Measurements from ENCODE around the gene IGSF3. TPM values are rescaled to one million over a fixed set of nuclear protein-coding genes. Genes with fewer than 3 reads are reported as not detected.

IGSF3 gene
- total RNA-seq, 1 donor from 2014 or later, result 29.4 TPM

GRCh38 chr1:116574581-116575291, 92.8 kb downstream of the IGSF3 start:
- peak; percentile 61 for DNase-seq (ENCODE audit: low spot score)
- H3K27me3 Mint-ChIP-seq (ENCODE audit: unreplicated experiment), result peaks cover 6% of the 10 kb centered on the region
- no peaks in the 10 kb centered on the region for H3K9me3 Mint-ChIP-seq (ENCODE audit: unreplicated experiment)
- TF ChIP-seq CTCF (IDR thresholded peaks at IDR 0.05; ENCODE audit: unreplicated experiment), result peak; percentile 68
- peaks cover 9% of the 10 kb centered on the region for H3K4me1 Mint-ChIP-seq (ENCODE audit: unreplicated experiment)
- H3K27ac Mint-ChIP-seq (ENCODE audit: unreplicated experiment), result no peak overlapping the region
- no peak overlapping the region for H3K4me3 Mint-ChIP-seq (ENCODE audit: unreplicated experiment)
- H3K36me3 Mint-ChIP-seq (ENCODE audit: low read depth, unreplicated experiment), result peaks cover 4% of the 10 kb centered on the region

GRCh38 chr1:116573431-116574095, 94.0 kb downstream of the IGSF3 start:
- Mint-ChIP-seq H3K27me3 (ENCODE audit: unreplicated experiment) (peaks cover 6% of the 10 kb centered on the region), H3K9me3 (ENCODE audit: unreplicated experiment) (no peaks in the 10 kb centered on the region), H3K36me3 (ENCODE audit: low read depth, unreplicated experiment) (peaks cover 7% of the 10 kb centered on the region), H3K4me3 (ENCODE audit: unreplicated experiment) (no peak overlapping the region), H3K27ac (ENCODE audit: unreplicated experiment) (no peak overlapping the region), H3K4me1 (ENCODE audit: unreplicated experiment) (peaks cover 10% of the 10 kb centered on the region)
- no peak for TF ChIP-seq CTCF (IDR thresholded peaks at IDR 0.05; ENCODE audit: unreplicated experiment)
- DNase-seq (ENCODE audit: low spot score), result no peak

GRCh38 chr1:116572771-116573430, 94.6 kb downstream of the IGSF3 start:
- H3K9me3 Mint-ChIP-seq (ENCODE audit: unreplicated experiment), result no peaks in the 10 kb centered on the region
- H3K4me3 Mint-ChIP-seq (ENCODE audit: unreplicated experiment), result no peak overlapping the region
- TF ChIP-seq CTCF (IDR thresholded peaks at IDR 0.05; ENCODE audit: unreplicated experiment), result no peak
- no peak overlapping the region for H3K27ac Mint-ChIP-seq (ENCODE audit: unreplicated experiment)
- H3K36me3 Mint-ChIP-seq (ENCODE audit: low read depth, unreplicated experiment), result peaks cover 7% of the 10 kb centered on the region
- no peak for DNase-seq (ENCODE audit: low spot score)
- H3K4me1 Mint-ChIP-seq (ENCODE audit: unreplicated experiment), result peaks cover 10% of the 10 kb centered on the region
- H3K27me3 Mint-ChIP-seq (ENCODE audit: unreplicated experiment), result peaks cover 6% of the 10 kb centered on the region

GRCh38 chr1:116572099-116572498, 95.4 kb downstream of the IGSF3 start:
- Mint-ChIP-seq H3K36me3 (ENCODE audit: low read depth, unreplicated experiment) (peaks cover 7% of the 10 kb centered on the region), H3K9me3 (ENCODE audit: unreplicated experiment) (no peaks in the 10 kb centered on the region), H3K4me1 (ENCODE audit: unreplicated experiment) (peaks cover 10% of the 10 kb centered on the region), H3K27ac (ENCODE audit: unreplicated experiment) (peak overlapping the region; percentile 85), H3K4me3 (ENCODE audit: unreplicated experiment) (peak overlapping the region; percentile 78), H3K27me3 (ENCODE audit: unreplicated experiment) (peaks cover 6% of the 10 kb centered on the region)
- no peak for TF ChIP-seq CTCF (IDR thresholded peaks at IDR 0.05; ENCODE audit: unreplicated experiment)
- no peak for DNase-seq (ENCODE audit: low spot score)

Measured in endothelial cell (in vitro differentiated cells).